A549 (cell line): ENCODE measurements around the gene TMEM91. TPM values are rescaled to one million over a fixed set of nuclear protein-coding genes. Genes with fewer than 3 reads are reported as not detected.

ENCODE experiments used
- ATAC-seq, 2 experiments: fragments of 200-7000 bp in 1 of 2; fragments of >200 bp in 1 of 2; cut with Nextera tagmentation in 1 of 2; cut with Tn5 transposase in 1 of 2; 3 replicates each; pipeline versions ENCODE4 v1.8.0 to v1.9.1; 2018 to 2020; ENCODE audit warnings: mild to moderate bottlenecking in 1 of 2, moderate library complexity in 1 of 2
- CTCF ChIA-PET: fragments of 300-600 bp; sonication (Branson Sonifier 250); formaldehyde crosslinking; extraction: SDS; loops from one replicate; lab custom pipeline; 2021; ENCODE audit warnings: antibody characterized with exemption, inconsistent platforms; lab: Yijun Ruan, JAX
- POLR2A ChIA-PET: fragments of 350-600 bp; formaldehyde crosslinking; extraction: SDS; loops from one replicate; lab custom pipeline; 2021; ENCODE audit warnings: antibody characterized with exemption, inconsistent platforms; lab: Yijun Ruan, JAX
- DNase-seq, 2 experiments: peaks; one replicate each; pipeline versions ENCODE4 v3.0.0 to v3.0.0-alpha.2; 2011 to 2016; ENCODE audit warnings: low read depth in 1 of 2, low spot score in 1 of 2
- FAIRE-seq: peaks from 2 replicates; lab custom pipeline; 2011; peaks lifted over from hg19 to GRCh38; lab: Jason Lieb, UNC
- H3K27ac ChIP-seq, 2 experiments: fragments of >200 bp; sonication (Bioruptor Twin); formaldehyde crosslinking; 3 replicates each; pipeline ENCODE4 v1.5.1; 2016 to 2017
- H3K4me1 ChIP-seq: fragments of >200 bp; sonication (Bioruptor Twin); formaldehyde crosslinking; 3 replicates; pipeline ENCODE4 v1.6.1; 2016
- H3K4me2 ChIP-seq: fragments of >200 bp; sonication (Bioruptor Twin); formaldehyde crosslinking; 3 replicates; pipeline ENCODE4 v1.6.1; 2016
- H3K4me3 ChIP-seq: fragments of >200 bp; sonication (Bioruptor Twin); formaldehyde crosslinking; 3 replicates; pipeline ENCODE4 v1.5.1; 2016
- H3K9me3 ChIP-seq: fragments of >200 bp; sonication (Bioruptor Twin); formaldehyde crosslinking; 3 replicates; pipeline ENCODE4 v1.6.1; 2016
- CEBPB ChIP-seq, 2 experiments: fragments of >200 bp in 1 of 2; sonication (Bioruptor Twin) in 1 of 2; formaldehyde crosslinking in 1 of 2; IDR thresholded peaks; 2 replicates each; pipeline ENCODE4 v1.6.1; 2012 to 2016
- CHD2 ChIP-seq: fragments of 150-350 bp; IDR thresholded peaks from 2 replicates; pipeline ENCODE4 v1.6.1; 2014; ENCODE audit warnings: low read length; ENCODE audit not compliant: partially characterized antibody
- CHD4 ChIP-seq: fragments of 200-600 bp; sonication (generic); IDR thresholded peaks from 2 replicates; pipeline ENCODE4 v1.6.1; 2016; ENCODE audit warnings: antibody characterized with exemption, mild to moderate bottlenecking, borderline replicate concordance
- EHF ChIP-seq: fragments of 250-450 bp; sonication (Bioruptor Pico); IDR thresholded peaks from 2 replicates; pipeline ENCODE4 v1.5.0; 2020; ENCODE audit warnings: mild to moderate bottlenecking
- EHMT2 ChIP-seq: fragments of 200-600 bp; sonication (generic); IDR thresholded peaks from 2 replicates; pipeline ENCODE4 v1.6.1; 2016; ENCODE audit warnings: antibody characterized with exemption, low read depth, mild to moderate bottlenecking, moderate library complexity
- ESRRA ChIP-seq: fragments of 150-350 bp; IDR thresholded peaks from 2 replicates; pipeline ENCODE4 v1.6.1; 2014; ENCODE audit warnings: mild to moderate bottlenecking, low read length, borderline replicate concordance
- FOSL2 ChIP-seq, 2 experiments: fragments of 450-650 bp in 1 of 2; fragments of >200 bp in 1 of 2; sonication (Bioruptor Twin) in 1 of 2; formaldehyde crosslinking; IDR thresholded peaks; 2 replicates each; pipeline versions ENCODE4 v1.5.0 to v1.6.1; 2016 to 2020; ENCODE audit warnings: mild to moderate bottlenecking in 1 of 2, moderate library complexity in 1 of 2
- GATA3 ChIP-seq: IDR thresholded peaks from 2 replicates; pipeline ENCODE4 v1.6.1; 2012; ENCODE audit warnings: borderline replicate concordance
- JUN ChIP-seq, 2 experiments: fragments of >200 bp; sonication (Bioruptor Twin); formaldehyde crosslinking; IDR thresholded peaks; 2 replicates in 1 of 2; 3 replicates in 1 of 2; pipeline ENCODE4 v1.6.1; 2016 to 2017
- KDM1A ChIP-seq: fragments of 200-600 bp; sonication (generic); IDR thresholded peaks from 2 replicates; pipeline ENCODE4 v1.6.1; 2016; ENCODE audit warnings: low read depth, mild to moderate bottlenecking
- POLR2A ChIP-seq: IDR thresholded peaks from 2 replicates; pipeline ENCODE4 v1.6.1; 2012; ENCODE audit warnings: mild to moderate bottlenecking, low read length
- POLR2AphosphoS2 ChIP-seq: conservative IDR thresholded peaks from 2 replicates; pipeline ENCODE4 v1.6.1; 2012; ENCODE audit warnings: low read length, improper control_type of control experiment, inconsistent platforms
- RFX5 ChIP-seq: fragments of 450-650 bp; IDR thresholded peaks from 2 replicates; pipeline ENCODE4 v1.7.1; 2014; ENCODE audit warnings: antibody characterized with exemption, mild to moderate bottlenecking, moderate library complexity
- SMC3 ChIP-seq: fragments of >200 bp; sonication (Bioruptor Twin); formaldehyde crosslinking; IDR thresholded peaks from 3 replicates; pipeline ENCODE4 v1.6.1; 2018; ENCODE audit warnings: inconsistent platforms
- TFCP2L1 ChIP-seq: fragments of 250-450 bp; sonication (Bioruptor Pico); IDR thresholded peaks from 2 replicates; pipeline ENCODE4 v1.5.0; 2021; ENCODE audit warnings: mild to moderate bottlenecking
- ZFP36 ChIP-seq: fragments of 450-650 bp; IDR thresholded peaks from 2 replicates; pipeline ENCODE4 v1.6.1; 2014; ENCODE audit warnings: borderline replicate concordance; ENCODE audit not compliant: partially characterized antibody
- ZNF302 ChIP-seq: fragments of 250-450 bp; sonication (Bioruptor Pico); IDR thresholded peaks from 2 replicates; pipeline ENCODE4 v1.9.0; 2021; ENCODE audit warnings: inconsistent platforms, mild to moderate bottlenecking, moderate library complexity
- WGBS: methylation state at CpG from one replicate; pipeline ENCODE4 v1.1.6; 2017; ENCODE audit errors: missing lambda C conversion rate; 5-methylcytosine and 5-hydroxymethylcytosine counted together
- polyA plus RNA-seq, 4 experiments: library from polyadenylated mRNA; depleted of rRNA in 3 of 4; stranded (reverse); fragments of >200 nt; fragmentation: RNase III in 1 of 4; extraction: RNeasy Plus Mini Kit Qiagen cat#74134 plus additional on column Dnase treatment in 1 of 4; gene quantifications; 2 replicates in 3 of 4; 3 replicates in 1 of 4; pipeline ENCODE4 v1.2.3, GENCODE V29; 2011 to 2017
- TF ChIP-seq, protein P1 (sequence below): fragments of 250-450 bp; sonication (Bioruptor Pico); IDR thresholded peaks from 2 replicates; pipeline ENCODE4 v1.5.0; 2021; ENCODE audit warnings: mild to moderate bottlenecking, moderate library complexity, borderline replicate concordance
- TF ChIP-seq, protein P2 (sequence below): IDR thresholded peaks from 2 replicates; pipeline ENCODE4 v1.6.1; 2012
- TF ChIP-seq, protein P3 (sequence below): IDR thresholded peaks from 2 replicates; pipeline ENCODE4 v1.6.1; 2012
- TF ChIP-seq, protein P4 (sequence below): fragments of 200-600 bp; sonication (generic); IDR thresholded peaks from 2 replicates; pipeline ENCODE4 v1.6.1; 2016; ENCODE audit warnings: antibody characterized with exemption, mild to moderate bottlenecking, moderate library complexity
- TF ChIP-seq, protein P5 (sequence below): fragments of >200 bp; sonication (Bioruptor Twin); formaldehyde crosslinking; IDR thresholded peaks from 3 replicates; pipeline ENCODE4 v1.6.1; 2016
- TF ChIP-seq, protein P6 (sequence below): fragments of >200 bp; sonication (Bioruptor Twin); formaldehyde crosslinking; IDR thresholded peaks from 3 replicates; pipeline ENCODE4 v1.5.1; 2016

TMEM91 gene
- polyA plus RNA-seq, 2 of the 4 experiments (the other 2 are of a cell fraction): 4.0 to 5.2 TPM

DNA sequence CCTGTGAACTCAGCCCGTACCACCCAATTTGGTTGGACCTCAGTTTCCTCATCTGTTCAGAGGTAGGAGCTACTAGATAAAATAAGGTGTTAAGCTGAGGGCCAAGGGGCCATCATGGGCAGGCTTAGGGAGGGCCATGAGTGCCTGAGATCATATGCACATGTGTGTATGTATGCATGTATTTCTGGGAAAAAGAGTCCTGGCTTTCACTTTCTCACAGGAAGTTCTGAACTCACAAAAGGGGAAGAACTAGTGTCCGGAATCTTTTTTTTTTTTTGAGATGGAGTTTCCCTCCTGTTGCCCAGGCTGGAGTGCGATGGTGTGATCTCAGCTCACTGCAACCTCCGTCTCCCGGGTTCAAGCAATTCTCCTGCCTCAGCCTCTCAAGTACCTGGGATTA is 41.5 kb upstream of the TMEM91 start:
- DNase-seq (no peak), ATAC-seq (no peak), FAIRE-seq (no peak)
- Histone ChIP-seq H3K27ac (no peak overlapping the region), H3K9me3 (no peaks in the 10 kb centered on the region), H3K4me3 (no peak overlapping the region), H3K4me1 (peaks cover 2% of the 10 kb centered on the region; the same call in 2 of the 3 replicates), H3K4me2 (no peak overlapping the region)
- WGBS: 93% methylated on average over 5 of the region's 5 CpGs
- CTCF ChIA-PET: interaction anchor here (1.2 to 23.9 kb wide), 7 partner anchors 13 to 62 kb away, joined by 3 to 295 read pairs (median 8); partner anchors contain the start of genes B9D2 and TGFB1
- TF ChIP-seq JUN (IDR thresholded peaks at IDR 0.05): 0 out of 5 replicates have a peak, but pooled peaks of 1 of the 2 experiments have one; percentile 11
- TF ChIP-seq, protein P1, sequence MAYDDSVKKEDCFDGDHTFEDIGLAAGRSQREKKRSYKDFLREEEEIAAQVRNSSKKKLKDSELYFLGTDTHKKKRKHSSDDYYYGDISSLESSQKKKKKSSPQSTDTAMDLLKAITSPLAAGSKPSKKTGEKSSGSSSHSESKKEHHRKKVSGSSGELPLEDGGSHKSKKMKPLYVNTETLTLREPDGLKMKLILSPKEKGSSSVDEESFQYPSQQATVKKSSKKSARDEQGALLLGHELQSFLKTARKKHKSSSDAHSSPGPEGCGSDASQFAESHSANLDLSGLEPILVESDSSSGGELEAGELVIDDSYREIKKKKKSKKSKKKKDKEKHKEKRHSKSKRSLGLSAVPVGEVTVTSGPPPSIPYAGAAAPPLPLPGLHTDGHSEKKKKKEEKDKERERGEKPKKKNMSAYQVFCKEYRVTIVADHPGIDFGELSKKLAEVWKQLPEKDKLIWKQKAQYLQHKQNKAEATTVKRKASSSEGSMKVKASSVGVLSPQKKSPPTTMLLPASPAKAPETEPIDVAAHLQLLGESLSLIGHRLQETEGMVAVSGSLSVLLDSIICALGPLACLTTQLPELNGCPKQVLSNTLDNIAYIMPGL (CRISPR knock-in tag): no peak
- POLR2A ChIA-PET: no interaction called here

DNA sequence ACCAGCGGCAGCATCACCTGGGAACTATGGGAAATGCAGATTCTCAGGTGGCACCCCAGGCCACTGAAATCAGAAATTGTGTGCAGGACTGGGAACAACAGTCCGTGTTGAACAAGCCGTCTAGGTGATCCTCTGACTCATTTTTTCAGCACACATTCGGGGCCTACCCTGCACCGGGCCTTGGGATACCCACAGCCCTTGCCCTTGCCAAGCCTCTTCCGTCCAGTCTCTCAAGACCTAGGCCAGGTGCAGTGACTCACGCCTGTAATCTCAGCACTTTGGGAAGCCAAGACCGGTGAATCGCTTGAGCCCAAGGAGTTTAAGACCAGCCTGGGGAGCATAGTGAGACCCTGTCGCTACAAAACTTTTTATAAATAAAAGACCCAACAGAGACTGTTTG is 40.9 kb upstream of the TMEM91 start:
- POLR2A ChIA-PET: no interaction called here
- ATAC-seq (no peak), DNase-seq (no peak), FAIRE-seq (no peak)
- WGBS: 87% methylated on average over 10 of the region's 10 CpGs
- Histone ChIP-seq H3K27ac (no peak overlapping the region), H3K4me1 (peaks cover 9% of the 10 kb centered on the region), H3K9me3 (no peaks in the 10 kb centered on the region)
- TF ChIP-seq POLR2AphosphoS2 (no peak), ESRRA (no peak), CHD4 (no peak)
- TF ChIP-seq, protein P2, sequence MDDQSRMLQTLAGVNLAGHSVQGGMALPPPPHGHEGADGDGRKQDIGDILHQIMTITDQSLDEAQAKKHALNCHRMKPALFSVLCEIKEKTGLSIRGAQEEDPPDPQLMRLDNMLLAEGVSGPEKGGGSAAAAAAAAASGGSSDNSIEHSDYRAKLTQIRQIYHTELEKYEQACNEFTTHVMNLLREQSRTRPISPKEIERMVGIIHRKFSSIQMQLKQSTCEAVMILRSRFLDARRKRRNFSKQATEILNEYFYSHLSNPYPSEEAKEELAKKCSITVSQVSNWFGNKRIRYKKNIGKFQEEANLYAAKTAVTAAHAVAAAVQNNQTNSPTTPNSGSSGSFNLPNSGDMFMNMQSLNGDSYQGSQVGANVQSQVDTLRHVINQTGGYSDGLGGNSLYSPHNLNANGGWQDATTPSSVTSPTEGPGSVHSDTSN: no peak
- TF ChIP-seq, all 56 proteins: peak for 0
- H3K4me2 ChIP-seq: no peak overlapping the region
- no peak overlapping the region for H3K4me3 ChIP-seq
- CTCF ChIA-PET: interaction anchor here (0.6 to 23.9 kb wide), 7 partner anchors 8 to 120 kb away, joined by 3 to 295 read pairs (median 8); partner anchors contain the start of genes B9D2 and TGFB1

DNA sequence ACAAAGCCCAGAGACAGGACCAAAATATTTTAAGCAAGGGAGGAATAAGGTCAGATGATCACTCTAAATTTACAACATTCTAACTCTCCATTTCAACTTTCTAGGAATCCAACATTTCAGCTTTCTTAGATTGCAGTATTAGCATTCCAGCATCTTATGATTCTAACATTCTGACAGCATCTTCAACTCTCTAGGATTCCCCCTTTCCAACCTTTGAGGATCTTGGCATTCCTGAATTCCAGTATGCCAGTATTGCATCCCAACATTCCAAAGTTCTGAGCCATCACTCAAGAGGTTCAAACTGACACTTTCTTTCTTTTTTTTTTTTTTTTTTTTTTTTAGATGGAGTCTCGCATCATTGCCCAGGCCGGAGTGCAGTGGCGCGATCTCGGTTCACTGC is 36.4 kb upstream of the TMEM91 start:
- peak; percentile 66 to 83 for DNase-seq
- peak; percentile 64 to 72; a peak in 5 of 6 replicates for ATAC-seq
- FAIRE-seq: peak; percentile 99
- H3K27ac ChIP-seq: no peak overlapping the region
- no peaks in the 10 kb centered on the region for H3K9me3 ChIP-seq
- WGBS: 86% methylated on average over 5 of the region's 5 CpGs
- H3K4me2 ChIP-seq: no peak overlapping the region
- H3K4me3 ChIP-seq: no peak overlapping the region
- H3K4me1 ChIP-seq: peaks cover 9% of the 10 kb centered on the region
- POLR2A ChIA-PET: interaction anchor here (0.6 to 1.5 kb wide), 2 partner anchors 9 to 24 kb away, joined by 3 read pairs; partner anchors contain the start of gene B9D2
- CTCF ChIA-PET: interaction anchor here (1.1 to 23.9 kb wide), 5 partner anchors 10 to 231 kb away, joined by 3 to 295 read pairs (median 10); partner anchors contain the start of gene TGFB1
- TF ChIP-seq FOSL2 (IDR thresholded peaks at IDR 0.05) (0 out of 2 replicates have a peak, but pooled peaks have one; percentile 20), FOSL2 (CRISPR knock-in tag; IDR thresholded peaks at IDR 0.05) (peak; percentile 61), TFCP2L1 (no peak), ZFP36 (no peak), POLR2A (no peak), SMC3 (no peak), CEBPB (IDR thresholded peaks at IDR 0.05) (peak in 1 of 2 experiments; percentile 69; a peak in 2 of 4 replicates), JUN (IDR thresholded peaks at IDR 0.05) (no peak; a peak in 1 of 5 replicates), EHMT2 (no peak), RFX5 (no peak), POLR2AphosphoS2 (no peak), ZNF302 (CRISPR knock-in tag) (no peak), KDM1A (no peak), EHF (CRISPR knock-in tag) (no peak), CHD2 (no peak), GATA3 (peak; percentile 31; the same call in 1 of the 2 replicates)
- TF ChIP-seq, protein P3, sequence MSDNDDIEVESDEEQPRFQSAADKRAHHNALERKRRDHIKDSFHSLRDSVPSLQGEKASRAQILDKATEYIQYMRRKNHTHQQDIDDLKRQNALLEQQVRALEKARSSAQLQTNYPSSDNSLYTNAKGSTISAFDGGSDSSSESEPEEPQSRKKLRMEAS: no peak
- TF ChIP-seq, protein P4, sequence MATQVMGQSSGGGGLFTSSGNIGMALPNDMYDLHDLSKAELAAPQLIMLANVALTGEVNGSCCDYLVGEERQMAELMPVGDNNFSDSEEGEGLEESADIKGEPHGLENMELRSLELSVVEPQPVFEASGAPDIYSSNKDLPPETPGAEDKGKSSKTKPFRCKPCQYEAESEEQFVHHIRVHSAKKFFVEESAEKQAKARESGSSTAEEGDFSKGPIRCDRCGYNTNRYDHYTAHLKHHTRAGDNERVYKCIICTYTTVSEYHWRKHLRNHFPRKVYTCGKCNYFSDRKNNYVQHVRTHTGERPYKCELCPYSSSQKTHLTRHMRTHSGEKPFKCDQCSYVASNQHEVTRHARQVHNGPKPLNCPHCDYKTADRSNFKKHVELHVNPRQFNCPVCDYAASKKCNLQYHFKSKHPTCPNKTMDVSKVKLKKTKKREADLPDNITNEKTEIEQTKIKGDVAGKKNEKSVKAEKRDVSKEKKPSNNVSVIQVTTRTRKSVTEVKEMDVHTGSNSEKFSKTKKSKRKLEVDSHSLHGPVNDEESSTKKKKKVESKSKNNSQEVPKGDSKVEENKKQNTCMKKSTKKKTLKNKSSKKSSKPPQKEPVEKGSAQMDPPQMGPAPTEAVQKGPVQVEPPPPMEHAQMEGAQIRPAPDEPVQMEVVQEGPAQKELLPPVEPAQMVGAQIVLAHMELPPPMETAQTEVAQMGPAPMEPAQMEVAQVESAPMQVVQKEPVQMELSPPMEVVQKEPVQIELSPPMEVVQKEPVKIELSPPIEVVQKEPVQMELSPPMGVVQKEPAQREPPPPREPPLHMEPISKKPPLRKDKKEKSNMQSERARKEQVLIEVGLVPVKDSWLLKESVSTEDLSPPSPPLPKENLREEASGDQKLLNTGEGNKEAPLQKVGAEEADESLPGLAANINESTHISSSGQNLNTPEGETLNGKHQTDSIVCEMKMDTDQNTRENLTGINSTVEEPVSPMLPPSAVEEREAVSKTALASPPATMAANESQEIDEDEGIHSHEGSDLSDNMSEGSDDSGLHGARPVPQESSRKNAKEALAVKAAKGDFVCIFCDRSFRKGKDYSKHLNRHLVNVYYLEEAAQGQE: no peak
- TF ChIP-seq, protein P5, sequence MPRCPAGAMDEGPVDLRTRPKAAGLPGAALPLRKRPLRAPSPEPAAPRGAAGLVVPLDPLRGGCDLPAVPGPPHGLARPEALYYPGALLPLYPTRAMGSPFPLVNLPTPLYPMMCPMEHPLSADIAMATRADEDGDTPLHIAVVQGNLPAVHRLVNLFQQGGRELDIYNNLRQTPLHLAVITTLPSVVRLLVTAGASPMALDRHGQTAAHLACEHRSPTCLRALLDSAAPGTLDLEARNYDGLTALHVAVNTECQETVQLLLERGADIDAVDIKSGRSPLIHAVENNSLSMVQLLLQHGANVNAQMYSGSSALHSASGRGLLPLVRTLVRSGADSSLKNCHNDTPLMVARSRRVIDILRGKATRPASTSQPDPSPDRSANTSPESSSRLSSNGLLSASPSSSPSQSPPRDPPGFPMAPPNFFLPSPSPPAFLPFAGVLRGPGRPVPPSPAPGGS: no peak
- TF ChIP-seq, protein P6, sequence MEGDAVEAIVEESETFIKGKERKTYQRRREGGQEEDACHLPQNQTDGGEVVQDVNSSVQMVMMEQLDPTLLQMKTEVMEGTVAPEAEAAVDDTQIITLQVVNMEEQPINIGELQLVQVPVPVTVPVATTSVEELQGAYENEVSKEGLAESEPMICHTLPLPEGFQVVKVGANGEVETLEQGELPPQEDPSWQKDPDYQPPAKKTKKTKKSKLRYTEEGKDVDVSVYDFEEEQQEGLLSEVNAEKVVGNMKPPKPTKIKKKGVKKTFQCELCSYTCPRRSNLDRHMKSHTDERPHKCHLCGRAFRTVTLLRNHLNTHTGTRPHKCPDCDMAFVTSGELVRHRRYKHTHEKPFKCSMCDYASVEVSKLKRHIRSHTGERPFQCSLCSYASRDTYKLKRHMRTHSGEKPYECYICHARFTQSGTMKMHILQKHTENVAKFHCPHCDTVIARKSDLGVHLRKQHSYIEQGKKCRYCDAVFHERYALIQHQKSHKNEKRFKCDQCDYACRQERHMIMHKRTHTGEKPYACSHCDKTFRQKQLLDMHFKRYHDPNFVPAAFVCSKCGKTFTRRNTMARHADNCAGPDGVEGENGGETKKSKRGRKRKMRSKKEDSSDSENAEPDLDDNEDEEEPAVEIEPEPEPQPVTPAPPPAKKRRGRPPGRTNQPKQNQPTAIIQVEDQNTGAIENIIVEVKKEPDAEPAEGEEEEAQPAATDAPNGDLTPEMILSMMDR: no peak
